GM12801 (cell line): ENCODE data around the gene COPS6.

Experiments used
- CTCF ChIP-seq: IDR thresholded peaks from one replicate; pipeline ENCODE4 v1.5.1; 2011; ENCODE audit warnings: control low read depth; ENCODE audit not compliant: insufficient read length; ENCODE audit errors: extremely low read depth

Gene COPS6

GRCh38 chr7:100088621-100089457 is at the start of gene COPS6:
COPS6 (plus strand) TSS chr7:100088969; CDS start chr7:100088991, 22 bp downstream.
- no peak for TF ChIP-seq CTCF

- TF ChIP-seq CTCF: no peak
These were observed 48.2 kb upstream of the COPS6 start for GRCh38 chr7:100040575-100040974.

- no peak for TF ChIP-seq CTCF
These were observed 44.1 kb upstream of the COPS6 start for GRCh38 chr7:100044718-100045117.

GRCh38 chr7:100048680-100049079 is 40.1 kb upstream of the COPS6 start:
- TF ChIP-seq CTCF: no peak

GRCh38 chr7:100049441-100050291 is 39.1 kb upstream of the COPS6 start, which contains the start of gene ZSCAN21:
ZSCAN21 (plus strand) TSS chr7:100049774; CDS start chr7:100057007, 7,233 bp downstream.
- no peak for TF ChIP-seq CTCF

GRCh38 chr7:100051611-100052010 is 37.2 kb upstream of the COPS6 start:
- no peak for TF ChIP-seq CTCF

GRCh38 chr7:100053215-100053614 is 35.6 kb upstream of the COPS6 start:
- TF ChIP-seq CTCF: no peak
